Osteocyte (in vitro differentiated cells): Measurements from ENCODE around the gene RET. TPM values are rescaled to one million over a fixed set of nuclear protein-coding genes. Genes with fewer than 3 reads are reported as not detected.
A peak's percentile ranks its signal among the peaks of the same experiment; 100 is the strongest.

Experiments used
- DNase-seq: peaks from one replicate; pipeline ENCODE4 v3.0.0; 2021; ENCODE audit warnings: mixed read lengths; ENCODE audit not compliant: unreplicated experiment; ENCODE audit errors: extremely low spot score
- H3K27ac Mint-ChIP-seq: one replicate; pipeline ENCODE4 v1.8.0; 2021; ENCODE audit warnings: mild to moderate bottlenecking, mixed read lengths; ENCODE audit not compliant: unreplicated experiment
- H3K27me3 Mint-ChIP-seq: one replicate; pipeline ENCODE4 v1.8.0; 2021; ENCODE audit warnings: mixed read lengths; ENCODE audit not compliant: unreplicated experiment
- H3K36me3 Mint-ChIP-seq: one replicate; pipeline ENCODE4 v1.8.0; 2021; ENCODE audit warnings: mixed read lengths; ENCODE audit not compliant: unreplicated experiment
- H3K4me1 Mint-ChIP-seq: one replicate; pipeline ENCODE4 v1.8.0; 2021; ENCODE audit warnings: mixed read lengths; ENCODE audit not compliant: unreplicated experiment
- H3K4me3 Mint-ChIP-seq: one replicate; pipeline ENCODE4 v1.8.0; 2021; ENCODE audit warnings: mild to moderate bottlenecking, moderate library complexity, mixed read lengths; ENCODE audit not compliant: unreplicated experiment
- H3K9me3 Mint-ChIP-seq: one replicate; pipeline ENCODE4 v1.8.0; 2021; ENCODE audit warnings: mixed read lengths; ENCODE audit not compliant: unreplicated experiment
- CTCF ChIP-seq: fragments of 200-600 bp; sonication (generic); IDR thresholded peaks from 2 replicates; pipeline ENCODE4 v1.5.0; 2021; ENCODE audit warnings: antibody characterized with exemption, mild to moderate bottlenecking, moderate library complexity
- total RNA-seq: library from RNA; stranded (reverse); gene quantifications from 2 replicates; pipeline ENCODE4 v1.2.1, GENCODE V29; 2021

Gene RET
- total RNA-seq, 1 donor from 2014 or later: 0.43 TPM

- H3K27me3 Mint-ChIP-seq: peaks cover 26% of the 10 kb centered on the region
- H3K4me3 Mint-ChIP-seq: no peak overlapping the region
- no peaks in the 10 kb centered on the region for H3K36me3 Mint-ChIP-seq
- DNase-seq: no peak
- peaks cover under 1% of the 10 kb centered on the region for H3K4me1 Mint-ChIP-seq
- no peak for TF ChIP-seq CTCF
- H3K27ac Mint-ChIP-seq: no peak overlapping the region
- no peaks in the 10 kb centered on the region for H3K9me3 Mint-ChIP-seq
These were observed 23.1 kb downstream of the RET start for GRCh38 chr10:43099928-43100327.

DNA sequence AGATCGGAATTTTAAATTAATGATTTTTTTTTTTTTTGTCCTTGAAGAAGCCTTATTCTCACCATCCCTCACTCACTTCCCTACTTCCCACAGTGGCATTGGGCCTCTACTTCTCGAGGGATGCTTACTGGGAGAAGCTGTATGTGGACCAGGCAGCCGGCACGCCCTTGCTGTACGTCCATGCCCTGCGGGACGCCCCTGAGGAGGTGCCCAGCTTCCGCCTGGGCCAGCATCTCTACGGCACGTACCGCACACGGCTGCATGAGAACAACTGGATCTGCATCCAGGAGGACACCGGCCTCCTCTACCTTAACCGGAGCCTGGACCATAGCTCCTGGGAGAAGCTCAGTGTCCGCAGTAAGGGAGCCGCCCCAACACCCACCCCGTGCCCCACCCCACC lies 23.5 kb downstream of the RET start:
- Mint-ChIP-seq H3K27me3 (peaks cover 26% of the 10 kb centered on the region), H3K27ac (no peak overlapping the region), H3K9me3 (no peaks in the 10 kb centered on the region), H3K4me3 (no peak overlapping the region), H3K36me3 (no peaks in the 10 kb centered on the region), H3K4me1 (peaks cover 3% of the 10 kb centered on the region)
- no peak for TF ChIP-seq CTCF
- no peak for DNase-seq

GRCh38 chr10:43102063-43102828 lies 25.4 kb downstream of the RET start:
- Mint-ChIP-seq H3K4me3 (no peak overlapping the region), H3K4me1 (peaks cover 5% of the 10 kb centered on the region), H3K9me3 (no peaks in the 10 kb centered on the region), H3K27me3 (peaks cover 22% of the 10 kb centered on the region), H3K36me3 (no peaks in the 10 kb centered on the region), H3K27ac (no peak overlapping the region)
- DNase-seq: no peak
- no peak for TF ChIP-seq CTCF

DNA sequence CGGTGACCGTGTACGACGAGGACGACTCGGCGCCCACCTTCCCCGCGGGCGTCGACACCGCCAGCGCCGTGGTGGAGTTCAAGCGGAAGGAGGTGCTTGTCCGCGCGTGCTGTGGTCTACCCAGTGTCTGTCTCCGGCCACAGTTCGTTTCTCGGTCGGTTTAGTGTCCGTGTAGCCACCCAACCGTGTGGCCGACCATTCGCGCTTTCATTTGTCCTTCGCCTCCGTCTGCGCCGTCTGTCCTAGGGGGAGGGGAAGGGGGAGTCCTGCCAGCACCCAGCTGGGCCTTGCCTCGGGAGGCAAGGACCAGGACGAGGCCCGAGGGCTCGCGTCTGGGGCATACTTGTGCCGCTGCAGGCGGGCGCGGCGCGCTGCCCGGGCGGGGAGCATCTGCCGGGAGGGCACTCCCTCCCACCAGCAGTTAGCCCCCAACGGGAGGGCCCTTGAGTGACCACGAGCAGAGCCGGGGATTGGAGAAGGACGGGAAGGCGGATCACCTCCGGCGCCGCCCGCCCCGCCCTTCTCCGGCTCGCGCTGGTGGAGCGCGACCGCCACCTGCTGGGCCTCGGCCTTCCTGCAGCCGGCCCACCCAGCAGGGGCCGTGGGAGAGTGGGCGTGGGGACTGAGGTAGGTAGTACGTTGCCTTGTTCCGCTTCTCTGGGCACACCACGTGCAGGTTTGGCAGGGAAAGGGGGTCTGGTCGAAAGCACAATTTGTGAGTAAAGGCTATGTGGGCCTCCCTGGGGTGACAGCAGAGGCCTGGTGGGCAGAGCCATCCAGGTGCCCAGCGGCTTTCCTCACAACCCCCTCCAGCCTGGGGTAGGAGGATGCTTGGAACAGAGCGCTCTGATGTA lies 28.5 kb downstream of the RET start:
- no peaks in the 10 kb centered on the region for H3K36me3 Mint-ChIP-seq
- peaks cover 13% of the 10 kb centered on the region for H3K27me3 Mint-ChIP-seq
- TF ChIP-seq CTCF: peak; percentile 100
- DNase-seq: peak; percentile 94
- no peak overlapping the region for H3K27ac Mint-ChIP-seq
- peak overlapping the region; percentile 73 for H3K4me3 Mint-ChIP-seq
- no peaks in the 10 kb centered on the region for H3K9me3 Mint-ChIP-seq
- H3K4me1 Mint-ChIP-seq: peaks cover 7% of the 10 kb centered on the region

GRCh38 chr10:43105956-43106229 lies 29.0 kb downstream of the RET start:
- peaks cover 10% of the 10 kb centered on the region for H3K4me1 Mint-ChIP-seq
- no peak overlapping the region for H3K27ac Mint-ChIP-seq
- DNase-seq: no peak

More at GRCh38 chr10:43105956-43106229, 29.0 kb downstream of the RET start:
- Mint-ChIP-seq H3K36me3 (no peaks in the 10 kb centered on the region), H3K9me3 (no peaks in the 10 kb centered on the region), H3K27me3 (peaks cover 12% of the 10 kb centered on the region), H3K4me3 (no peak overlapping the region)
- no peak for TF ChIP-seq CTCF
